COR-L47 (cell line): ENCODE measurements around the gene VSTM5.
"Not testable (repeated sequence)": the region's sequence is repeated elsewhere in the genome, so short reads cannot be mapped to it uniquely, and the experiment has no call there.

ENCODE experiments used
- DNase-seq: peaks from one replicate; lab custom pipeline; 2025; lab: John Stamatoyannopoulos, UW

The VSTM5 gene

GRCh38 chr11:93796441-93797231, 53.8 kb downstream of the VSTM5 start:
- DNase-seq, result no peak

- no peak for DNase-seq
Observed at GRCh38 chr11:93791493-93791892, 58.9 kb downstream of the VSTM5 start.

- DNase-seq, result no peak
Observed at GRCh38 chr11:93784935-93785360, 65.5 kb downstream of the VSTM5 start.

- DNase-seq, result peak; percentile 91
Observed at GRCh38 chr11:93784145-93784934, 66.1 kb downstream of the VSTM5 start, which contains the start of gene MED17. TSS of gene MED17 (plus strand) at chr11:93784282. CDS start at chr11:93784514, 232 bp downstream.

GRCh38 chr11:93783765-93784144, 66.7 kb downstream of the VSTM5 start:
- no peak for DNase-seq

- no peak for DNase-seq
Observed at GRCh38 chr11:93783362-93783761, 67.1 kb downstream of the VSTM5 start.

- no peak for DNase-seq
Observed at GRCh38 chr11:93775289-93775688, 75.1 kb downstream of the VSTM5 start.

- DNase-seq, result not testable (repeated sequence)
Observed at GRCh38 chr11:93774560-93774959, 75.9 kb downstream of the VSTM5 start.

- no peak for DNase-seq
Observed at GRCh38 chr11:93773601-93774200, 76.7 kb downstream of the VSTM5 start.

GRCh38 chr11:93773045-93773477, 77.4 kb downstream of the VSTM5 start:
- no peak for DNase-seq

GRCh38 chr11:93772123-93772522, 78.3 kb downstream of the VSTM5 start:
- no peak for DNase-seq

- no peak for DNase-seq
Observed at GRCh38 chr11:93770160-93770559, 80.3 kb downstream of the VSTM5 start.
